Neural cell (in vitro differentiated cells): Measurements from ENCODE around the gene MLIP. TPM values are rescaled to one million over a fixed set of nuclear protein-coding genes. Genes with fewer than 3 reads are reported as not detected.

Experiments used
- H2AFZ ChIP-seq: fragments of 200-600, 300-800 bp; sonication (generic), shearing (Covaris generic); 2 replicates; pipeline ENCODE4 v1.6.0; 2014; ENCODE audit warnings: low read depth, mild to moderate bottlenecking, antibody characterized with exemption, low read length, moderate library complexity
- H3F3A ChIP-seq: fragments of 200-600 bp; shearing (Covaris generic); 2 replicates; pipeline ENCODE4 v1.6.1; 2016; ENCODE audit warnings: mild to moderate bottlenecking, moderate library complexity, mixed read lengths, antibody characterized with exemption, low read length; ENCODE audit not compliant: insufficient read depth, poor library complexity, severe bottlenecking
- H3K27ac ChIP-seq: fragments of 200-600, 300-800 bp; sonication (generic), shearing (Covaris generic); 2 replicates; pipeline ENCODE4 v1.5.1; 2014; ENCODE audit warnings: mild to moderate bottlenecking, low read length, moderate library complexity
- H3K27me3 ChIP-seq: fragments of 300-800, 200-600 bp; sonication (generic), shearing (Covaris generic); 2 replicates; pipeline ENCODE4 v1.6.0; 2014; ENCODE audit warnings: mild to moderate bottlenecking, low read depth, low read length, moderate library complexity; ENCODE audit not compliant: insufficient read depth
- H3K36me3 ChIP-seq: fragments of 300-800, 200-600 bp; sonication (generic), shearing (Covaris generic); 2 replicates; pipeline ENCODE4 v1.5.1; 2014; ENCODE audit warnings: mild to moderate bottlenecking, antibody characterized with exemption, low read length, moderate library complexity; ENCODE audit not compliant: insufficient read depth
- H3K4me2 ChIP-seq: fragments of 300-800, 200-600 bp; sonication (generic), shearing (Covaris generic); 2 replicates; pipeline ENCODE4 v1.6.0; 2014; ENCODE audit warnings: mild to moderate bottlenecking, low read length
- H3K4me3 ChIP-seq: fragments of 300-800, 200-600 bp; sonication (generic), shearing (Covaris generic); 2 replicates; pipeline ENCODE4 v1.5.1; 2014; ENCODE audit warnings: mild to moderate bottlenecking, low read length, moderate library complexity
- H3K79me2 ChIP-seq: fragments of 200-600 bp; shearing (Covaris generic); replicated peaks from 2 replicates; pipeline ENCODE4 v1.6.0; 2014; ENCODE audit warnings: mild to moderate bottlenecking, low read length, moderate library complexity; ENCODE audit not compliant: insufficient read depth
- H3K9ac ChIP-seq: fragments of 300-800, 200-600 bp; sonication (generic), shearing (Covaris generic); 2 replicates; pipeline ENCODE4 v1.6.1; 2016; ENCODE audit warnings: mild to moderate bottlenecking, low read length, mixed read lengths
- H3K9me2 ChIP-seq: fragments of 200-600 bp; shearing (Covaris generic); 2 replicates; pipeline ENCODE4 v1.6.1; 2016; ENCODE audit warnings: mild to moderate bottlenecking, low read length, mixed read lengths; ENCODE audit not compliant: insufficient read depth
- H3K9me3 ChIP-seq: fragments of 200-600, 300-800 bp; sonication (generic), shearing (Covaris generic); 2 replicates; pipeline ENCODE4 v1.6.1; 2016; ENCODE audit warnings: mild to moderate bottlenecking, mixed run types, low read length, moderate library complexity, mixed read lengths
- H4K20me1 ChIP-seq: fragments of 200-600 bp; shearing (Covaris generic); 2 replicates; pipeline ENCODE4 v1.6.1; 2016; ENCODE audit warnings: mild to moderate bottlenecking, mixed run types; ENCODE audit not compliant: insufficient read depth
- CTCF ChIP-seq: fragments of 450-650 bp; IDR thresholded peaks from 2 replicates; pipeline ENCODE4 v1.5.1; 2014; ENCODE audit warnings: antibody characterized with exemption, mild to moderate bottlenecking, moderate library complexity; ENCODE audit not compliant: poor library complexity, severe bottlenecking
- EP300 ChIP-seq: fragments of 450-650 bp; conservative IDR thresholded peaks from 2 replicates; pipeline ENCODE4 v1.6.1; 2014; ENCODE audit warnings: antibody characterized with exemption, mild to moderate bottlenecking, moderate library complexity; ENCODE audit not compliant: poor library complexity, severe bottlenecking
- EZH2 ChIP-seq: fragments of 200-600, 300-800 bp; shearing (Covaris generic), sonication (generic); IDR thresholded peaks from 2 replicates; pipeline ENCODE4 v1.6.1; 2014; ENCODE audit warnings: antibody characterized with exemption, low read length, borderline replicate concordance, mild to moderate bottlenecking; ENCODE audit not compliant: insufficient read depth, poor library complexity, severe bottlenecking
- MXI1 ChIP-seq: fragments of 450-650 bp; conservative IDR thresholded peaks from 2 replicates; pipeline ENCODE4 v1.6.1; 2014; ENCODE audit warnings: antibody characterized with exemption, mild to moderate bottlenecking; ENCODE audit not compliant: poor library complexity, severe bottlenecking
- POLR2AphosphoS5 ChIP-seq: IDR thresholded peaks from 2 replicates; pipeline ENCODE4 v1.6.1; 2012
- RAD21 ChIP-seq: fragments of 450-650 bp; conservative IDR thresholded peaks from 2 replicates; pipeline ENCODE4 v1.6.1; 2014; ENCODE audit warnings: antibody characterized with exemption, mild to moderate bottlenecking, moderate library complexity
- REST ChIP-seq: IDR thresholded peaks from 2 replicates; pipeline ENCODE4 v1.6.1; 2012; ENCODE audit warnings: borderline replicate concordance
- SMC3 ChIP-seq: fragments of 450-650 bp; conservative IDR thresholded peaks from 2 replicates; pipeline ENCODE4 v1.6.1; 2014; ENCODE audit warnings: antibody characterized with exemption, mild to moderate bottlenecking, moderate library complexity; ENCODE audit not compliant: poor library complexity
- TAF1 ChIP-seq: IDR thresholded peaks from 2 replicates; pipeline ENCODE4 v1.6.1; 2012; ENCODE audit warnings: low read depth
- polyA plus RNA-seq: library from polyadenylated mRNA; depleted of rRNA; stranded (reverse); fragments of >200 nt; gene quantifications from 2 replicates; pipeline ENCODE4 v1.2.3, GENCODE V29; 2014

The MLIP gene
- polyA plus RNA-seq, 1 donor from 2014 or later, result not detected

- Histone ChIP-seq H2AFZ (no peak overlapping the region), H3K27ac (peak overlapping the region; percentile 73), H3K79me2 (no peaks in the 10 kb centered on the region), H3K4me2 (peak overlapping the region; percentile 12), H3K27me3 (no peaks in the 10 kb centered on the region), H3F3A (no peaks in the 10 kb centered on the region), H3K36me3 (no peaks in the 10 kb centered on the region), H3K9ac (peak overlapping the region; percentile 14), H3K9me2 (no peaks in the 10 kb centered on the region), H3K4me3 (peak overlapping the region; percentile 19), H4K20me1 (no peaks in the 10 kb centered on the region), H3K9me3 (no peaks in the 10 kb centered on the region)
- TF ChIP-seq CTCF, result no peak
- TF ChIP-seq RAD21, result no peak
- no peak for TF ChIP-seq MXI1
- peak; percentile 2 for TF ChIP-seq REST
- TF ChIP-seq TAF1, result no peak
- no peak for TF ChIP-seq EZH2
- no peak for TF ChIP-seq SMC3
- no peak for TF ChIP-seq EP300
- peak; percentile 49 for TF ChIP-seq POLR2AphosphoS5
These were observed 179.9 kb downstream of the MLIP start for GRCh38 chr6:54291146-54291545.

- Histone ChIP-seq H2AFZ (no peak overlapping the region), H3K27me3 (no peaks in the 10 kb centered on the region), H3K9ac (no peak overlapping the region), H3K27ac (peak overlapping the region; percentile 73), H3K9me2 (no peaks in the 10 kb centered on the region), H3K4me3 (peak overlapping the region; percentile 19), H3K36me3 (no peaks in the 10 kb centered on the region), H3K9me3 (no peaks in the 10 kb centered on the region), H3K4me2 (peak overlapping the region; percentile 22), H4K20me1 (no peaks in the 10 kb centered on the region), H3F3A (no peaks in the 10 kb centered on the region), H3K79me2 (no peaks in the 10 kb centered on the region)
- no peak for TF ChIP-seq POLR2AphosphoS5
- TF ChIP-seq RAD21, result no peak
- no peak for TF ChIP-seq SMC3
- TF ChIP-seq CTCF, result no peak
- no peak for TF ChIP-seq EZH2
- no peak for TF ChIP-seq REST
- no peak for TF ChIP-seq EP300
- no peak for TF ChIP-seq TAF1
- TF ChIP-seq MXI1, result no peak
These were observed 180.5 kb downstream of the MLIP start for GRCh38 chr6:54291738-54292137.
